Progenitor cell of endocrine pancreas (in vitro differentiated cells): ENCODE results near the gene PCSK9. TPM values are rescaled to one million over a fixed set of nuclear protein-coding genes. Genes with fewer than 3 reads are reported as not detected.

Experiments used
- DNase-seq: peaks from one replicate; pipeline ENCODE4 v3.0.0; 2021; ENCODE audit warnings: low spot score; ENCODE audit not compliant: unreplicated experiment
- H3K27ac Mint-ChIP-seq: 2 replicates; pipeline ENCODE4 v1.8.0; 2021; ENCODE audit warnings: mild to moderate bottlenecking, moderate library complexity, mixed read lengths
- H3K27me3 Mint-ChIP-seq: 2 replicates; pipeline ENCODE4 v1.8.0; 2021; ENCODE audit warnings: mixed read lengths
- H3K36me3 Mint-ChIP-seq: 2 replicates; pipeline ENCODE4 v1.8.0; 2022; ENCODE audit warnings: mixed read lengths; ENCODE audit not compliant: insufficient read depth
- H3K4me1 Mint-ChIP-seq: 2 replicates; pipeline ENCODE4 v1.8.0; 2021; ENCODE audit warnings: low read depth, mixed read lengths
- H3K4me3 Mint-ChIP-seq: 2 replicates; pipeline ENCODE4 v1.8.0; 2021; ENCODE audit warnings: low read depth, mild to moderate bottlenecking, moderate library complexity, mixed read lengths
- H3K9me3 Mint-ChIP-seq: 2 replicates; pipeline ENCODE4 v1.8.0; 2021; ENCODE audit warnings: low read depth, mixed read lengths
- total RNA-seq: library from RNA; stranded (reverse); gene quantifications from 2 replicates; pipeline ENCODE4 v1.2.1, GENCODE V29; 2021
- TF ChIP-seq, protein P1 (sequence below): fragments of 200-600 bp; sonication (generic); IDR thresholded peaks from one replicate; pipeline ENCODE4 v1.5.0; 2021; ENCODE audit warnings: antibody characterized with exemption, mild to moderate bottlenecking; ENCODE audit not compliant: unreplicated experiment

Gene PCSK9
- total RNA-seq, 1 donor from 2014 or later = 18.7 TPM

DNA sequence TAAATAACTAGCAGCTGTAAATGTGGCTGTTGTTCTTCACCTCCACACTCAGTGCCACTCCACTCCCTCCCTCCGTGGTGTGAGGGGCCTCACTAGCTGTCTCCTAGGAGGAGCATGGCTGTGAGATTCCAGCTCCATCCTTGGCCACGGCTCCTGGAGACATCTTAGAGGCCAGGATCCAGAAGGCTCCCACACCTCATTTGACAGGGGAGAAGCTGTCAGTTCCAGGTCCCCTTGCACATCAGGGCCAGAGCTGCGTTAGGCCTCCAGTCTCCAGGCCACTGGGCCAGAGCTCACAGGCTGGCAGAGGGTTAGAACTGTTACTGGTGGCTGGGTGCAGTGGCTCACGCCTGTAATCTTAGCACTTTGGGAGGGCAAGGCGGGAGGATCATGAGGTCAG is 15.0 kb downstream of the PCSK9 start:
- Mint-ChIP-seq H3K9me3 (no peaks in the 10 kb centered on the region), H3K4me3 (no peak overlapping the region), H3K4me1 (peaks cover 10% of the 10 kb centered on the region), H3K27me3 (no peaks in the 10 kb centered on the region), H3K36me3 (peaks cover 7% of the 10 kb centered on the region), H3K27ac (no peak overlapping the region)
- TF ChIP-seq, protein P1, sequence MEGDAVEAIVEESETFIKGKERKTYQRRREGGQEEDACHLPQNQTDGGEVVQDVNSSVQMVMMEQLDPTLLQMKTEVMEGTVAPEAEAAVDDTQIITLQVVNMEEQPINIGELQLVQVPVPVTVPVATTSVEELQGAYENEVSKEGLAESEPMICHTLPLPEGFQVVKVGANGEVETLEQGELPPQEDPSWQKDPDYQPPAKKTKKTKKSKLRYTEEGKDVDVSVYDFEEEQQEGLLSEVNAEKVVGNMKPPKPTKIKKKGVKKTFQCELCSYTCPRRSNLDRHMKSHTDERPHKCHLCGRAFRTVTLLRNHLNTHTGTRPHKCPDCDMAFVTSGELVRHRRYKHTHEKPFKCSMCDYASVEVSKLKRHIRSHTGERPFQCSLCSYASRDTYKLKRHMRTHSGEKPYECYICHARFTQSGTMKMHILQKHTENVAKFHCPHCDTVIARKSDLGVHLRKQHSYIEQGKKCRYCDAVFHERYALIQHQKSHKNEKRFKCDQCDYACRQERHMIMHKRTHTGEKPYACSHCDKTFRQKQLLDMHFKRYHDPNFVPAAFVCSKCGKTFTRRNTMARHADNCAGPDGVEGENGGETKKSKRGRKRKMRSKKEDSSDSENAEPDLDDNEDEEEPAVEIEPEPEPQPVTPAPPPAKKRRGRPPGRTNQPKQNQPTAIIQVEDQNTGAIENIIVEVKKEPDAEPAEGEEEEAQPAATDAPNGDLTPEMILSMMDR = no peak
- no peak for DNase-seq

DNA sequence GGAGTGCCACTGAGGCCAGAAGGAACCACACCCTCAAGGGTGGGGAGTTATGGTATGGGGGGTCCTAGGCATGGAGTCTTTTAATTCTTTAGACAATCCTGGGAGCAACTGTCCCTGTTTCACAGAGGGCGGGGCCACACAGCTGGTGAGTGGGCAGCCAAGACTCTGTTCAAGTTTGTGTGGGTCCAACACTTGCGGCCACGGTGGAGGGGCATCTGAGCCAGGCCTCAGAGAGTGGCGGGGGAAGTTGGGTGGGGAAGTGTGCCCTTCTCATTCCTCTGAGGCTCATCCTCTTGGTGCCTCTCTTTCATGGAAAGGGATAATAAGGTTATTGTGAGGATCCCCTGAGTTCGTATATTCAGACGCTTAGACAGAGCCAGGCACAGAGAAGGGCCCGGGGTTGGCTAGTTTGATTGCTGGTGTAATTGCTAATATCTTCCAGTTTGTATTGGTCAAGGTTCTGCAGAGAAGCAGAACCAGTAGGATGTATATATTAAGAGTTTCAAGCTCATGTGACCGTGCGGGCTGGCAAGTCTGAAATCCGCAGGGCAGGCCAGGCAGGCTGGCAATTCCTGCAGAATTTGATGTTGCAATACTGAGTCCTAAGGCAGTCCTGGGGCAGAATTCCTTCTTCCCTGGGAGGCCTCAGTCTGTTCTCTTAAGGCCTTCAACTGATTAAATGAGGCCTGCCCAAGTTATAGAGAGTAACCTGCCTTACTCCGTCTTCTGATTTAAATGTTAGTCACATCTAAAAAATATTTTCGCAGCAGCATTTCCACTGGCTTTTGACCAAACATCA is 15.9 kb downstream of the PCSK9 start:
- H3K4me3 Mint-ChIP-seq = no peak overlapping the region
- no peaks in the 10 kb centered on the region for H3K27me3 Mint-ChIP-seq
- H3K4me1 Mint-ChIP-seq = peaks cover 10% of the 10 kb centered on the region
- H3K9me3 Mint-ChIP-seq = no peaks in the 10 kb centered on the region
- H3K27ac Mint-ChIP-seq = no peak overlapping the region
- H3K36me3 Mint-ChIP-seq = peaks cover 7% of the 10 kb centered on the region
- DNase-seq = no peak
- TF ChIP-seq, protein P1 = no peak

DNA sequence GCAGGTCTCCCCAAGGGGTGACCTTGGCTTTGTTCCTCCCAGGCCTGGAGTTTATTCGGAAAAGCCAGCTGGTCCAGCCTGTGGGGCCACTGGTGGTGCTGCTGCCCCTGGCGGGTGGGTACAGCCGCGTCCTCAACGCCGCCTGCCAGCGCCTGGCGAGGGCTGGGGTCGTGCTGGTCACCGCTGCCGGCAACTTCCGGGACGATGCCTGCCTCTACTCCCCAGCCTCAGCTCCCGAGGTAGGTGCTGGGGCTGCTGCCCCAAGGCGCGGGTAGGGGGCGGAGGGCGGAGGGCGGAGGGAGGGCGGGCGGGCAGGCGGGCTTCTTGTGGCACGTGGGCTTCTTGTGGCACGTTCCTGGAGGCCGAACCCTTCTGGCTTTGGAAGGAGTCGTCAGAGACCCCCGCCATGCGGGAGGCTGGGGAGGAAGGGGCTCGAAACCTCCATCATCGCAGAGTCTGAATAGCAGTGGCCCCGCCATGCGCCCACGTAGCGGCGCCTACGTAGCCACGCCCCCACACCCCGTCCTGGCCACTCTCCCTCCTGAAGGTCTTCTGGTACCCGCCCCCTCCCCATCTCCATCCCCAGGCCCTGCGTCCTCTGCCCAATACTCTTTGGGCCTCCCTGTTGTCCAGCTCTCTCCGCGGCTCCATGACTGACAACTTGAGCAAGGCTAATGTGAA is 16.7 kb downstream of the PCSK9 start:
- H3K4me1 Mint-ChIP-seq = peaks cover 10% of the 10 kb centered on the region
- no peak overlapping the region for H3K27ac Mint-ChIP-seq
- no peaks in the 10 kb centered on the region for H3K27me3 Mint-ChIP-seq
- no peak for DNase-seq
- no peaks in the 10 kb centered on the region for H3K9me3 Mint-ChIP-seq
- peaks cover 10% of the 10 kb centered on the region for H3K36me3 Mint-ChIP-seq
- TF ChIP-seq, protein P1 = no peak
- H3K4me3 Mint-ChIP-seq = no peak overlapping the region

DNA sequence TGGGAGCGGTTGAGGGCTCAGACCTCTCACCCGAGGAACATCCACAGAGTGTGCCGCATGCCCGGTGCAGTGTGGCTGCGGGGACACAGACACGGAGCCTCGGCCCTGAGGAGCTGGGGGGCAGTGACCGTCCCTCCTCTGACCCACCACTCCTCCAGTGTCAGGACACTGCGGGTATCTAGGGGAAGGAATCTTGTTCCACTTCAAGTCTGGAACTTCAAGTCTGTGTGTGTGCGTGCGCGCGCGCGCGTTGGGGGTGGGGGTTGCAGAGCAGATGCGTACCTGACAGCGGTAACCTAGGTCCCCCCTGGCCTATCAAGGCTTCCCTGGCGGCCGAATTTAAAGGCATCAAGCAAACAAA is 17.3 kb downstream of the PCSK9 start:
- no peaks in the 10 kb centered on the region for H3K9me3 Mint-ChIP-seq
- TF ChIP-seq, protein P1 = no peak
- no peak overlapping the region for H3K27ac Mint-ChIP-seq
- peaks cover 10% of the 10 kb centered on the region for H3K36me3 Mint-ChIP-seq
- no peaks in the 10 kb centered on the region for H3K27me3 Mint-ChIP-seq
- DNase-seq = no peak
- peaks cover 10% of the 10 kb centered on the region for H3K4me1 Mint-ChIP-seq
- no peak overlapping the region for H3K4me3 Mint-ChIP-seq

DNA sequence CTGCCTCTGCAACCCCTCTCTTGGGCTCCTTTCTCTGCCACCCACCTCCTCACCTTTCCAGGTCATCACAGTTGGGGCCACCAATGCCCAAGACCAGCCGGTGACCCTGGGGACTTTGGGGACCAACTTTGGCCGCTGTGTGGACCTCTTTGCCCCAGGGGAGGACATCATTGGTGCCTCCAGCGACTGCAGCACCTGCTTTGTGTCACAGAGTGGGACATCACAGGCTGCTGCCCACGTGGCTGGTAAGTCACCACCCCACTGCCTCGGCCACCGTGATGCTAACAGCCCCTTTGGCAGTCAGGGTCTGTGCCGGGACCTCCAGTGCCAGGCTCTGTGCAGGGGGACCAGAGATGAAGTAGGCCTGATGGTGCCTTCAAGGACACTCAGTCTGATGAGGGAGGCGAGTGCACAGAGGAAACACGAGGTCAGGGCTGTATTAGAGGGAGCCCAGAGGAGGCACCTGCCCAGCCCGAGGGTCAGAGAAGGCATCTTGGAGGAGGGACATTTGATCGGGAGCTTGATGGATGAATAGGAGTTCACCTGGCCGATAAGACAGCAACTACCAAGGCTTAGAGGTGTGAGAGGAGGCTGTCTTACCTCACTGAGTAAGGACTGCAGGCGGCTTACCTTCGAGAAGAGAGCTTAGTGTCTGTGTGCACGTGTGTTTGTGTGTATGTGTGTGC is 18.1 kb downstream of the PCSK9 start:
- Mint-ChIP-seq H3K36me3 (peaks cover 10% of the 10 kb centered on the region), H3K27ac (no peak overlapping the region), H3K9me3 (no peaks in the 10 kb centered on the region), H3K27me3 (no peaks in the 10 kb centered on the region), H3K4me3 (no peak overlapping the region), H3K4me1 (peaks cover 8% of the 10 kb centered on the region)
- TF ChIP-seq, protein P1 = no peak
- no peak for DNase-seq
